KMS-11 (cell line): ENCODE data around the gene COG2.

Experiments
- H2AFZ ChIP-seq: fragments of 200-600 bp; sonication (generic); 2 replicates; pipeline ENCODE4 v1.6.1; 2016; ENCODE audit warnings: antibody characterized with exemption, mixed run types, low read depth
- H3K27ac ChIP-seq: fragments of 200-600 bp; sonication (generic); 2 replicates; pipeline ENCODE4 v1.6.1; 2016; ENCODE audit warnings: mild to moderate bottlenecking, mixed run types
- H3K27me3 ChIP-seq: fragments of 200-600 bp; sonication (generic); 2 replicates; pipeline ENCODE4 v1.6.1; 2017; ENCODE audit warnings: mild to moderate bottlenecking, low read depth, mixed run types, moderate library complexity; ENCODE audit not compliant: insufficient read depth
- H3K36me3 ChIP-seq: fragments of 200-600 bp; sonication (generic); 2 replicates; pipeline ENCODE4 v1.6.1; 2017; ENCODE audit warnings: mild to moderate bottlenecking, mixed run types; ENCODE audit not compliant: insufficient read depth
- H3K4me1 ChIP-seq: fragments of 200-600 bp; sonication (generic); 2 replicates; pipeline ENCODE4 v1.6.1; 2016; ENCODE audit warnings: mild to moderate bottlenecking, low read depth, mixed run types; ENCODE audit not compliant: poor library complexity, severe bottlenecking
- H3K4me2 ChIP-seq: fragments of 200-600 bp; sonication (generic); 2 replicates; pipeline ENCODE4 v1.7.0; 2016; ENCODE audit warnings: mild to moderate bottlenecking, mixed run types
- H3K4me3 ChIP-seq: fragments of 200-600 bp; sonication (generic); IDR thresholded peaks from 2 replicates; pipeline ENCODE4 v1.6.1; 2017; ENCODE audit warnings: low read depth, low read length, mixed read lengths; ENCODE audit not compliant: insufficient read depth
- H3K79me2 ChIP-seq: fragments of 200-600 bp; sonication (generic); 2 replicates; pipeline ENCODE4 v1.6.1; 2016; ENCODE audit warnings: low read depth, mixed run types; ENCODE audit not compliant: insufficient read depth
- H3K9ac ChIP-seq: fragments of 200-600 bp; sonication (generic); 2 replicates; pipeline ENCODE4 v1.6.1; 2016; ENCODE audit warnings: mild to moderate bottlenecking, mixed run types
- H4K20me1 ChIP-seq: fragments of 200-600 bp; sonication (generic); 2 replicates; pipeline ENCODE4 v1.6.1; 2016; ENCODE audit warnings: mild to moderate bottlenecking, mixed run types; ENCODE audit not compliant: insufficient read depth
- CTCF ChIP-seq: fragments of 200-600 bp; sonication (generic); conservative IDR thresholded peaks from 2 replicates; pipeline ENCODE4 v1.6.1; 2017; ENCODE audit warnings: low read depth, mild to moderate bottlenecking, antibody characterized with exemption, low read length, moderate library complexity, mixed read lengths

Gene COG2

GRCh38 chr1:230712470-230712942, 70.2 kb downstream of the COG2 start:
- Histone ChIP-seq H3K4me2 (no peak overlapping the region), H3K4me1 (no peaks in the 10 kb centered on the region), H3K9ac (no peak overlapping the region), H4K20me1 (no peaks in the 10 kb centered on the region), H3K36me3 (no peaks in the 10 kb centered on the region), H3K27me3 (no peaks in the 10 kb centered on the region), H3K27ac (no peak overlapping the region), H2AFZ (no peak overlapping the region), H3K79me2 (no peaks in the 10 kb centered on the region), H3K4me3 (no peak overlapping the region)
- TF ChIP-seq CTCF, result no peak

GRCh38 chr1:230713138-230713537, 70.9 kb downstream of the COG2 start:
- Histone ChIP-seq H3K27me3 (no peaks in the 10 kb centered on the region), H2AFZ (no peak overlapping the region), H3K27ac (no peak overlapping the region), H3K36me3 (no peaks in the 10 kb centered on the region), H3K4me3 (no peak overlapping the region), H3K4me1 (no peaks in the 10 kb centered on the region), H3K4me2 (no peak overlapping the region), H3K79me2 (no peaks in the 10 kb centered on the region), H3K9ac (no peak overlapping the region), H4K20me1 (no peaks in the 10 kb centered on the region)
- TF ChIP-seq CTCF, result no peak

GRCh38 chr1:230713547-230713914, 71.2 kb downstream of the COG2 start:
- Histone ChIP-seq H3K27me3 (no peaks in the 10 kb centered on the region), H3K4me3 (no peak overlapping the region)

GRCh38 chr1:230713915-230714764, 71.9 kb downstream of the COG2 start, which contains the start of gene AGT:
Gene AGT, minus strand, starts transcription at chr1:230714122. Its CDS starts 3,299 bp downstream, at chr1:230710823.
- H2AFZ ChIP-seq, result no peak within 1 kb of the TSS
- no peak for TF ChIP-seq CTCF
- no peak within 1 kb of the TSS for H3K4me2 ChIP-seq

More at GRCh38 chr1:230713547-230713914, 71.2 kb downstream of the COG2 start:
- no peak overlapping the region for H3K27ac ChIP-seq
- no peak for TF ChIP-seq CTCF
- no peaks in the 10 kb centered on the region for H3K79me2 ChIP-seq
- no peaks in the 10 kb centered on the region for H3K4me1 ChIP-seq
- no peaks in the 10 kb centered on the region for H3K36me3 ChIP-seq
- H4K20me1 ChIP-seq, result no peaks in the 10 kb centered on the region
- no peak overlapping the region for H2AFZ ChIP-seq
- no peak overlapping the region for H3K9ac ChIP-seq
- no peak overlapping the region for H3K4me2 ChIP-seq

More at GRCh38 chr1:230713915-230714764, 71.9 kb downstream of the COG2 start, which contains the start of gene AGT:
- no peaks in the 10 kb centered on the region for H4K20me1 ChIP-seq
- H3K4me1 ChIP-seq, result no peaks in the 10 kb centered on the region
- no peak within 1 kb of the TSS for H3K27ac ChIP-seq
- H3K4me3 ChIP-seq, result no peak within 1 kb of the TSS
- H3K9ac ChIP-seq, result no peak within 1 kb of the TSS
- H3K36me3 ChIP-seq, result no peaks in the 10 kb centered on the region
- no peaks in the 10 kb centered on the region for H3K27me3 ChIP-seq
- no peaks in the 10 kb centered on the region for H3K79me2 ChIP-seq
